ENCODE results near the gene MED19.
A peak's percentile ranks its signal among the peaks of the same experiment; 100 is the strongest.

Gene MED19

GRCh38 chr11:57657194-57658022 is 54.6 kb downstream of the MED19 start, which contains the start of gene CLP1:
Gene CLP1, plus strand, starts transcription at chr11:57657762. Its CDS starts 1,715 bp downstream, at chr11:57659477.
- peak within 1 kb of the TSS; percentile 87 to 88 for H3K9ac ChIP-seq (ENCODE audit: low read depth in 1 of 2, low read length in 2 of 2)
- peak within 1 kb of the TSS; percentile 94 to 99 for H3K4me3 ChIP-seq (ENCODE audit: low read length in 2 of 2)
- H3K36me3 ChIP-seq (ENCODE audit: control insufficient read depth in 2 of 2, insufficient read depth in 2 of 2, low read length in 2 of 2), result peaks cover 20 to 27% of the 10 kb centered on the region in 2 donors
- no peaks in the 10 kb centered on the region for H3K27me3 ChIP-seq (ENCODE audit: control insufficient read depth in 2 of 2, insufficient read depth in 2 of 2, low read length in 2 of 2)
- H3K27ac ChIP-seq (ENCODE audit: low read depth in 2 of 2, low read length in 2 of 2), result peak within 1 kb of the TSS; percentile 83 to 90
- H3K9me3 ChIP-seq (ENCODE audit: control insufficient read depth in 2 of 2, low read length in 2 of 2), result no peaks in the 10 kb centered on the region
- peaks cover 12 to 14% of the 10 kb centered on the region in 2 donors for H3K4me1 ChIP-seq (ENCODE audit: control insufficient read depth in 2 of 2, insufficient read depth in 2 of 2, low read length in 2 of 2)

DNA sequence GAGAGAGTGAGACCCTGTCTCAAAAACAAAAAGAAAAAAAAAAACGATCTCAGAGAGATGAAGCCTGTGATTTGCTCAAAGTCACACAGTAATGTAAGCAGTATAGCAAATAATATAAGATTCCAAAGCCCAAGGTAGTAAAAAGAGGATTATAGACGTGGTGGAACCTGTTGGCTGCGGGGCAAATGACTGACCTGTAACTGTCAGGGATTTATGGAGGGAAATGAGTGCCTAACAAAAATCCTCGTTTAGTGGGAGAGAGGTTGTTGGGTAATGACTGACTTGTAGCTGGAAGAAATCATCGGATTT is 55.2 kb downstream of the MED19 start:
- Histone ChIP-seq H3K9ac (ENCODE audit: low read depth in 1 of 2, low read length in 2 of 2) (peak overlapping the region; percentile 87 to 88), H3K27ac (ENCODE audit: low read depth in 2 of 2, low read length in 2 of 2) (peak overlapping the region; percentile 83 to 90), H3K27me3 (ENCODE audit: control insufficient read depth in 2 of 2, insufficient read depth in 2 of 2, low read length in 2 of 2) (no peaks in the 10 kb centered on the region), H3K4me1 (ENCODE audit: control insufficient read depth in 2 of 2, insufficient read depth in 2 of 2, low read length in 2 of 2) (peaks cover 12 to 14% of the 10 kb centered on the region in 2 donors), H3K9me3 (ENCODE audit: control insufficient read depth in 2 of 2, low read length in 2 of 2) (no peaks in the 10 kb centered on the region), H3K36me3 (ENCODE audit: control insufficient read depth in 2 of 2, insufficient read depth in 2 of 2, low read length in 2 of 2) (peaks cover 19 to 24% of the 10 kb centered on the region in 2 donors), H3K4me3 (ENCODE audit: low read length in 2 of 2) (peak overlapping the region; percentile 94 to 99)

All from mucosa of rectum (tissue), 2 donors.